Stimulated activated CD4-positive, alpha-beta T cell treated with anti-CD3 and anti-CD28 coated beads, Interleukin-15, amount 100 ng/mL, for 24 hours (primary cell): ENCODE data around the gene CHST1.
A peak's percentile ranks its signal among the peaks of the same experiment; 100 is the strongest.

Experiments used
- DNase-seq: peaks from one replicate; pipeline ENCODE4 v3.0.0-alpha.2; 2020

CHST1 gene

DNA sequence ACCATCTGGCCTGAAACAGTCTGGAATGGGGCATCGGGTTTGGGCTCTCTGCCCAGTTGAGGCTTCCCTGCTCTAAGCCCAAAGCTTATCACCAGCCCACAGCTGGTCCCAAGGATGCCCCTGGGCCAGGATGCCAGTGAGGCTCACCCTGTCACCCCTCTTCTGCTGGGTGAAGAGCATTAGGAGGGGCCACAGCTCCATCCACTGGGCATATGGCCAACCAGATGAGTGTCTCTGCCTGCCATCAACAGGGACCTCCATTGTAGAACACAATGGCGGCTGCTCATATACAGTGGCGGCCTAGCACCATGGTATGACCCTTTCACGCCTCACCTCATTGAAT, 5.6 kb downstream of the CHST1 start:
- no peak for DNase-seq

DNA sequence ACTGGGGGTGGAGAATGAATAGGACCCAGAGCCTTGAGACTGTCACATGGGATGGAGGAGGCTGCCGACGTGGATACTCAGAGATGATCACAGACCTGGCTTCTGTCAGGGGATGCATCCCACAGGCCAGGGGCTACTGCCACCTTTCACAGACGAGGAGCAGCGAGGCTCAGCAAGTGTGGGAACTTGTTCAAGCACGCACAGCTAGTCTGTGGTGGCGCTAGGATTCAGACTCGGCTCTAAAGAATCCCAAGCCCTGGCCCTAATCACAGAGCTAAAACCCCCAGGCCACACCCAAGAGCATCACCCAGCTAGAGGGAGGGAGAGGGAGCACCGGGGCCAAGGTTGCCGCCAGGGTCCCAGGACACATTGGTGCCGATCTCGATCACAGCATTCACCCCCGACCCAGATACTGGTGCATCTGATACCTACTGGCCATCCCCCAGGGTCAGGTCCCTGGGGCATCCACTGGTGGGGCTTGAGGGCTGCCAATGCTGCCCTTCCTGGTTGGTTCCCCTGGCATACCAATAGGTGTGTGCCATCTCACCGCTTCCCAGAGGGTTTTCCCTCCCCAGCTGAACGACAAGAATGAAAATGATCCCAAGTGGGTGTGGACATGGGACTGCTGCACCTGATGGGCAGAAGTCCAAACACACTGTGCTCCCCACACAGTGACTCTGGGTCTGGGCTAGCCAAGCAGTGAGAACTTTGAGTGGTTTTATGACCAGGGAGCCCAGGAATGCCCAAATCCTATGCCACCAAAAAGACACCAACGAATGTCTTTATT, 6.2 kb downstream of the CHST1 start:
- no peak for DNase-seq

DNA sequence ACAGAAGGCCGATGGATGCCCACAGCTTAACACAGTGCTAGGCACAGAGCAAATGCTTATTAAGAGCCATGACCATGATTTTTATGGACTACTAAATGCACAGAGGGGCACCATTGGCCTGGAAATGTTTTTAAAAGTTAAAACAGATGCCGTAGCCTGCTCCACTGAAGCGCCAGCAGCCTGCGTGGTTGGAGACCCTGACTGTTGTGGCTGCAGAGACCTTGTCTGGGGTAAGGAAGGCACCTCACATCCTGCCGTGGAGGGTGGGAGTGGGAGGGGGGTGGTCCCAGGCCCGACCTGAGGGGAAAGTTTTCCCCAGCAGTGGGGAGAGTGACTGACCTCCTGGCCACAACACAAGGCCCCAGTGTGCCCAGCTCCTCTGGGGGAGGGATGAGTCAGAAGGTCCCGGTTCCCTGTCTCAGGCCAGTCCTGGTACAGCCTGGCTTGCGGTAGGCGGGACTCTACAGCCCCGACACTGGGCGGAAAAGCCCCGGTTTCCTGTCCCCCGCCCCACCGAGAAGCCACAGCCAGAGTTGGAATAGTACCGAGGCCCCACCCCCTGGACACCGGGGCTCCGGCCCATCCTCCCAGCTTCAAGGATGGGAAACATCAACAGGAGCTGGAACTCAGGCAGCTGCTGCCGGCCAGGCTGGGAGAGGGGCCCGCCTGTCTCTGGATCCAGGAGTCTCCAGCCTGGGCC, 7.0 kb downstream of the CHST1 start:
- peak; percentile 31 for DNase-seq

DNA sequence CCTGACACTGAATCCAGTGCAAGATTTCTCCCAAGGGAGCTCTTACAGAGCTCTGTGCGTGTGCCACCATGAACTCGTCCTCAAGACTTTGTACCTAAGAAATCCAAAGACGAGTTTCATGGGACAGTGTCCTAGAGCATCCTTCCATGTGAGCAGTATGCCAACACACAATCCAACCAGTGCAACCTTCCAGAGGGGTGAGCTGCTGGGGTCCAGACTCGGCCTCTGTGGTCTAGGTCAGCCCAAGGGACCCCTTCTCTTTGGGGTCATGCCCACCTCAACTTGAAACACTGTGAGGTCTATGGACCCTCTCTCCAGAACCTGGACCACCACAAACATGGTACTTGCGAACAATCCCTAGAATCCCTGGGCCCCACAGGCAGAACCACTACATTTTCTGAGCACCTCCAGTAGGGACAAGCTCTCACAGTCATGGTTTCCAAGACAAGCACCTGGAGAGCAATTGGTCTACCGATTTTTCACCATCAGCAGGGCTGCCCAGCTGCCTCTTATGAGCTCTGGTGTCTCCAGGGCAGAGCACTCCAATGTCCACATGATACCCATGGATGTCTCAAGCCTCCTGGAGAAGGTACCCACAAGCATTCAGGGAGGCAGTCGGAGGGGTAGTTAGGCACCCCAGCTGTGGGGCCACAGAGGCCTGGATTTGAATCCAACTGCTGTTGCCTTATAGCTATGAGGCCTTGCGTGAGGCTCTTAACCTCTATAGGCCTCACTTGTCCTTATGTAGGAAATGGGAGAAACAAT, 7.7 kb downstream of the CHST1 start:
- no peak for DNase-seq

DNA sequence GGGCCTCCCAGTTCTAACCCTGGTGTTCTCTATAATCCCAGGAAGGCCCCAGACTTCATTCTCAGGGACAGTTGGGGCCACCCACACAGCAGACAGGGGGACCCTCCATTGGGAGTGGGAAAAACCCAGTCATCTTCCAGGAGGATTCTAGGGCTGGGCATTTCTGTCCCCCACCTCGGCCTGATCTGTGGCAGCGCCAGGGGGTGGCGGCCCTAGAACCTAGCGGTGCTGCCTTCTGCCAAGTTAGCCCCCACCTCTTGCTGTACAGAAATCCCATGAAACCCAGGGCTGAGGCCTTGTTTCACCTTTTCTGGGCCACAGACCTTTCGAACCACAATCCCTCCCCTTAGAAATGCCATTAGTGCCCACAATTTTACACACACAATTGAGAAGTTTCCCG, 9.6 kb downstream of the CHST1 start:
- no peak for DNase-seq

DNA sequence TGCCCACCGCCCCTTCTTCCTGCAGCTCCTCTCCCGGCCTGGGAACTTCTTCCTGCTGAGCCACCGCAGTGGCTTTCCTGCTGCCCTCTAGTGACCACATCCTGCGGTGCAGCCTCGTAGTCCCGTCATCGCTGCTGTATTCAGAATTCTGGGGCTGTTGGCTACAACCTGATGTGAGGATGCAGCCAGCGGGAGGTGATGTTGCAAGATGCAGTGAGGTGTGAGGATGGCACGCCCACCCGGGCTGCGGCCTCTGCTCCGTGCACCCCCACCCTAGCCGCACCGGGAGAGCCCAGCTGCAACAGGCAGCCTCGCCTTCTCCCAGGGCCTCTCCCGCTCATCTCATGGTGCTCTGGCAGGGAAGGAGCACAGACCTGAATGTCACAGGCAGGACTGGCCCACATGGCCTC, 10.1 kb downstream of the CHST1 start:
- peak; percentile 77 for DNase-seq

DNA sequence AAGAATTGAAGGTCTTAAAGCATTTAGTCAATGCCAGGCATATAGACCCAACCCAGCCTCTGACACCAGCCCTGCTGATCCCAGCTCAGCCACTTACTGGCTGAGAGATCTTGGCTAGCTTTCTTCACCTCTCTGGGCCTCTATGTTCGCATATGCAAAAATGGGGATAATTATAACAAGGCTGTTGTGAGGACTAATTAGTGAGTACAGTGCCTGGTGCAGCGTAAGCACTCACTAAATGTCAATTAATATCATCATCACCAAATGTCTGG, 10.5 kb downstream of the CHST1 start:
- no peak for DNase-seq

DNA sequence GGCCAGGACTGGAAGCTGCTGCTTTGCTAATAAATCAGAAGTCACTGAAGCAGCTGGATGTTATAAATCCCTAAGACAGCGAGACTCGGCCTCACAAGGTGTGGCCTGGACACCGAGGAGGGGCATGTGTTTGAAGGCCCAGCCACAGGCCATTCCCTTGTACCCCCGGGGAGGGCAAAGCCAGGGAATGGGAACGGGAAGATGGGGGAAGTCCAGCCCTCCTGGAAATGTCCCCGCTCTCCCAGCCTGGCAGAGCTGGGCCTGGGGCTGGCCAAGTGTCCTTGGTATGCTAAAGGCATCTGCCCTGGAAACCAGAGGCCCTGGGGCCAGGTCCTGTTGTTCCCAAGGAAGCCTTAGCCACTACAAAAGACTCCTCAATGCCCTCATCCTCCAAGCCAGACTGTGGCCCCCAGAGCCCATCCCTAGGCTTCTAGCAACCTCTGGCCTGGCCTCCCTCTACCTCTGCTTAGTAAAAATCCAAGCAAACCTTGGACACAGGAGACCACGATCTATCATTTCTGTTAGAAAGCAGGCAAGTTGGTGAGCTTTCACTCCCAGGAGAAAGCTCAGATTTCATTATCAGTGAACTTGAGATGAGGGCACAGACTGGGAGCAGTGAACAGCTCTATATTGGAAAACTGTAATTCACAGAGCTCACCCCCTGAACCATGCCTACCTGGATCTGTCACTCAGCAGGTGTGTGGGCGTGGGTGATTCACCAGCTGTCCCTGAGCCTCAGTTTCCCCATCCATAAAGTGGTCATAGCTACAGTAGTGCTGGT, 11.0 kb downstream of the CHST1 start:
- no peak for DNase-seq

DNA sequence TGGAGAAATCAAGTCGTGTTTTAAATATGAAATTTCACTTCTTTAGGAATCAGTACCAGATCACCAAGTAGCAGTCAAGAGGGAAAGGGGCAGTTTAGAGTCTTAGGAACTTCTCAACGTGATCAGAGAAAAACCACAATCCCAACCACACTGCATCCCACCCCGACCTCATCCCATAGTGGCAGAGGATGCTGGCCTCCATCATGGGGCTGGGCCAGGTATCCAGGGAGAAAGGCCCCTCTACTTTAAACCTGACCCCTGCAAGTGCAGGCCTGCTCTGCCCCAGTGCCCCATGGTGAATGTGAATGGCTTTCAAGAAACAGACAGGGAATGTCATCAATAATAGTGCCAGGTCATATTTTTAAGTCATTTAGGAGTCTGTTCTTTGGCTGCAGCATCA, 12.1 kb downstream of the CHST1 start:
- no peak for DNase-seq

DNA sequence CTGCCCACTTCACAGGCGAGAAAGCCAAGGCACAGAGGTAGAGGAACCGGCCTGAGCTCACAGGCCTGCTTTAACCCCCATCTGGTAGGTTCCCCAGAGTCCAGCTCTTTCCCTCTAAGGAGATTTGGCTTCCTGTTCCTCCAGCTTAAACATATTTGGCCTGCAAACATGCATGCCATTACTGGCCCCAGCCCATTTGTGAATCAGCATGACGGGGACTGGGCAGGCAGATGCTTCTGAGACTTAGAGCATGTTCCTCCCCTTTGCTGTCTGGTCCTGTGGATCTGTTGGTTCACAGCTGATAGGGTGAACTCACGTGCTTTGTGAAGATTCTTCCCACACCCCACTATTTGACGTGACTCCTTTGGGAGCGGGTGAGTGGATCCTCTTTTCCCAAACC, 12.6 kb downstream of the CHST1 start:
- no peak for DNase-seq

DNA sequence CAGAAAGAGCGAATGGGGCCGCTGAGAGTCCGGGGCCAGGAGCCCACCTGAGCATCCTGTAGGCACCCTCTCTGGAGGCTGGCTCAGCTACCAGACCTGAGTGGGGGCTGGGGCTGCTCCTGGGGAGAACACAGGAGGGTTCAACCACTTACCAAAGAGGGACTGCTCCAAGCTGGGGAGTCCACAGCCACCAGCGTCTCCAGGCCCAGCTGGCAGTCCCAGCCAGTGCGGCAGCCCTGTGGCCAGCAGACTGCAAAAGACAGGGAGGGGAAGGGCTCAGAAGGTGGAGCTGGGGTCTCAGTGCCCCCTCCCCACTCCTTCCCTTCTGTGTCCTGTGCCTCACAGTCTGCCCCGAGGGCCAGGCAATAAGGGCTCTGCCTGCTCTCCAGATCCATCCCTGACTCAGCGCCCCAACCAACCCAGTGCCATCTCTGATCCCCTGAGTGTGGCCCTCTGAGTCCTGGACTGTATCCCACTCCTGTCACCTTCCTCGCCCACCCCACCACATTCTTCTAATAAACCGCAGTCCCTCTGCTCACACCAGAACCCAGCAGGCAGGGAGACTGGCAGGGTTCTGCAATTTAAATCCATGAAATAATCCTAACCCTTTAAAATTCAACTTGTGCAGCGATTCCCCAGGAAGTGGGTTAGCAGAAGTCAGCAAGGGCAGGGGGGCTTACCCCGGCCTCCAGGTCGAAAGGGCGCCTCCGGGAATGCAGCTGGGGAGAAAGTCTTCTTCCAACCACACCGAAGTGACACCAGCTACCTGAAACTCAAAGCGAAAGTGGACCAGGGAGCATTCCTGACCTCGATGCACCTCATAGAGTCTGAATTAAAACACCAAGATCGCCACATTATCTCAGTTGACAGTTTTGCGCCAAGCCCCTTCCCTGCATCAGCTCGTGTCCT, 13.3 kb downstream of the CHST1 start:
- DNase-seq = no peak

DNA sequence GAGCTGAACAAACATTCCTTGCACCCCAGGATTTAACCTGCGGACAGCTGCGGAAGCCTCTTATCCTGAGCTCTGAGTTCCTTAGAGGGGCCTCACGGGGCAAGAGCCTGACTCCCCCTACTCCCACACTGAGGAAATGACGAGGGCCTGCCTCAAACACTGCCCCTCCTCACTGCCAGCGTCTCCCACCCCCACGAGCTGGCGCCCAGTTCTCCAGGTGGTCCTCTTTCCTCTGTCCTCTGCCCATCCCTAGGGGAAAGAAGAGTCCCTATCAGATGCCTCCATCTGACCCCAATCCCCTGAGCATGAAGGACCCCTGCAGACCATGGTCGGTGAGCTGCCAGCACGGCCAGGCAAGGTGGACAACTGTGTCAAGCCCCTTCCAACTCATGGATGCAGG, 14.3 kb downstream of the CHST1 start:
- no peak for DNase-seq

DNA sequence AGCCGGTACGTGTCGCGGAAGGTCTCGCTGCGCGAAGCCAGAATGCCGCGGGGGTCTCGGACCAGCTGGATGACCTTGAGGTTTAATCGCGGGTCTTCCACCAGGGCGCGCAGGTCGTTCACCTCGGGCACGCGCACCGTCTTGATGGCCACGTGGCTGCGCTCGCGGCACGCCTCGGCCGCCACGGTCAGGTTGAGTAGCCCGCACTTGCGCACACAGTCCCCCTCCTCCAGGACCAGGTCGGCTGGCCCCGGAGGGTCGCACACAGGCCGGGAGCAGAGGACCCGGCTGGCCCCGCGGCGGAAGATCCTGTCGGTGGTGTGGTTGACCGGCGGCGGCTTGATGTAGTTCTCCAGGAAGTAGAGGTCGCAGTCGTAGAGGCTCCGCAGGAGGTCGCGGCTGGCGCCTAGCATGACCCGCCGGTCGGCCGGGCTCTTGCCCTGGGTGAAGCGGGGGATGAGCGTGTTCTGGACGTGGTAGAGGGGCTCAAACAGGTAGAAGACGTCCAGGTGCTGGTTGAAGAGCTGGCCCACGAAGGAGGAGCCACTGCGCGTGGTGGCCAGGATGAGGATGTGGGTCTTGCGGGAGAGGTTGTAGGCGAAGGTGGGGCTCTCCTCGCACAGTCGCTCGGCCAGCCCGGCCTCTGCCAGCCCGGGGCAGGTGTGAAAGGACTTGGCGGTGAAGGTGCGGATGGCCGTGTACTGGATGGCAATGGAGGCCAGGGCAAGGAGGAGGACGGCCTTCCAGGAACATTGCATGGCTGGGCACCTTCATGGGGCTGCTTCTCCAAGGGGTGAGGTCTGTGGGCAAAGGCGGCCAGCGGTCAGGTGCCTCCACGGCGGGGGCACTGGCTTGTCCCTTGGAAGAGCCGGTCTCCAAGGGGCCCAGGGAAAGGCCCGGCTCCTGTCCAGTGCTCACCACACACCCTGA, 15.0 kb downstream of the CHST1 start:
- DNase-seq = no peak

DNA sequence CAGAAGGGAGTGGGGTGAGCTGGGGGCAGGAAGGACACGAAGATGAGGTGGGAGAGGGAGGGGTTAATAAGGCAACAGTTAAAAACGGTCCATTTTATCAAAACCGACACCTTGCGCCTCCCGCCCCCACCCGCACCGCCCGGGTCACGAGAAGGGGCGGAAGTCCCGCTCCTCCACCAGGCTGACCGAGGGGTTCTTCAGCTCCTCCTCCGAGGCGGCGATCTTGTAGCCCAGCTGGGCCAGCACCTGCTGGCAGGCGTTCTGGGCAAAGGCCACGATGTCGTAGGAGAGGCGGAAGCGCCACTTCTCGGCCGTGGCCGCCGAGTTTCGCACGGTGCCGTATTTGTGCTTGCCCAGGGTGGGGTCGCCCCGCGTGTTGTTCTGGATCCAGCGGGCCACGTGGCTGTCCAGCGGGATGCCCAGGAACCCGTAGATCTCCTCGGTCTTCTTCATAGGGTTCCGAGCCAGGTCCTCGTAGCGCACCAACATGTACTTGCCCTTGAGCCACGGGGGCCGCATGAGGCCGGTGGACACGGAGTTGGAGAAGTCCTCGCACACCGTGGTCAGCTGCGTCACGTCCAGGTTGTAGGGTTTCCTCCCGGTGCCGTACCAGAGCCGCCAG, 15.8 kb downstream of the CHST1 start:
- DNase-seq = no peak

DNA sequence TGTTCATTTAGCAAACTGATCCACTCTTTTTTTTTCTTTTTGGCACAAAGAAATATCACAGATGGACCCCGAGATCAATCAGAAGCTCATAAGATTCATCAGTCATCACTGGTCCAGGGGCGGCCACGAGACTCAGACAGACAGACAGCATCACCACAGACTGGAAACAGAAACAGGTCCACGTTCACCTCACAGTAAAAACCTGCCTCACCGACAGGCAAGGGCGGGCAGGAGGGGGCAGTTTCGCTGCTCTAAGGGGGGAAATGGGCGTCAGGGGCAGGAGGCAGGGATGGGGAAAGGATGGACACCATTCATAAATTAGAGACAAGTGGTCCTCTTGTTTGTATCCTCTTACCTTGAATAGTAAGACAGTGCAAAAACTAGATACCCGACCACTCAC, 16.5 kb downstream of the CHST1 start:
- DNase-seq = no peak

DNA sequence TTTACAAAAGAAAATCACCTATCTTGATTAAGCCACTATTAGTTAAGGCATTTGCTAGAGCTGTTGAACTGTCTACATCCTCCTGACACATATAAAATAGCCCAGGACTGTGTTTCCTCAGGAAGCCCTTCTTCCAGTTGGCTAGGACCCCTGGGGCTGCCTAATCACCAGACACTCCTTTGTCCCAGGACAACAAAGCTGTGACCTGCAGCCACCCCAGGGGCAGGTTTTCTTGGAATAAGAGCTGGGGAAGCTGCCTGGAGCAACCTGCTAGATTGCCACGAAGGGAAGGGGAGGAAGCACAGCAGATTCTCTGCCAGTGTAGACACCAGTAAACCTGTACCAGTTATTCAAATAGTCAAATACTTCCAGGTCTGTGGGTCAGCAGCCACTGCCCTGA, 17.6 kb downstream of the CHST1 start:
- DNase-seq = no peak

DNA sequence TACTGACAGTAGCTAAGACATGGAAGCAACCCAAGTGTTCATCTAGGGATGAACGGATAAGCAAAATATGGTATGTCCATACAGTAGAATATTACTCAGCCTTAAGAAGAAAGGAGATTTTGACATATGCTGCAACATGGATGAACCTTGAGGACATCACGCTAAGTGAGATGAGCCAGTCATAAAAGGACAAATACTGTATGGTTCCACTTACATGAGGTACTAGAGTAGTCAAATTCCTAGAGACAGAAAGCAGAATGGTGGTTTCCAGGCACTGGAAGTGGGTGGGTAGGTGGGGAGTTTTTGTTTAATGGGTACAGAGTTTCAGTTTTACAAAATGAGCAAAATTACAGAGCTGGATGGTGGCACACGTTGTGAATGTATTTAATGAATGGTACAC, 18.1 kb downstream of the CHST1 start:
- DNase-seq = no peak

DNA sequence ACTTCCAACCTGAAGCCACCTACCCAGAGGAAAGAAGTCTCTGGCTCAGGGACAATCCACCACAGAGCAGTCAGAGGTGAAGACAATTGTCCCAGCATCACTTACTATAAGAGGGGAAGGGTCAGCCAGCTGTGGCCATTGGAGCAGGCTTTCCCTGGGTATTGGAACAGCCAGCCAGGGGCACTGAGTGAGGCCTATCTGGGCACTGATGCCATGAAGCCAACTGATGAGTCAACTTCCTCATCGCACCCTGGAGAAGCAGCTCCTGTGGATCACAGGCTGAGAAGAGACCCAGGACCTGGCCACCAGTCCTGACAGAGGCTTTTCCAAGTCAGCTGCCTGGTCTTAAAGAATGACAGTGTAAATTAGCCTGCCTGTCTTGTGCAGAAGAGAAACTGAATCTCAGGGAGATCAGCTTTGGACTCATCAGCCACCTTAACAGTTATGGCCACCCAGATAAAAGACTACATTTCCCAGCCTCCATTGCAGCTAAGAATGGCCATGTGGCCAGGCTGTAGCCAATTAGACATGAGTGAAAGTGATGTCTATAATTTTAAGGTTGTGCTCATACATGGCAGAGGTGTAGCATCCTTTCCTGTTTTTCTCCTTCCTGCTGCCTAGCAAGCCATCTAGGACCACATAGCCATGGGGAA, 19.0 kb downstream of the CHST1 start:
- no peak for DNase-seq

DNA sequence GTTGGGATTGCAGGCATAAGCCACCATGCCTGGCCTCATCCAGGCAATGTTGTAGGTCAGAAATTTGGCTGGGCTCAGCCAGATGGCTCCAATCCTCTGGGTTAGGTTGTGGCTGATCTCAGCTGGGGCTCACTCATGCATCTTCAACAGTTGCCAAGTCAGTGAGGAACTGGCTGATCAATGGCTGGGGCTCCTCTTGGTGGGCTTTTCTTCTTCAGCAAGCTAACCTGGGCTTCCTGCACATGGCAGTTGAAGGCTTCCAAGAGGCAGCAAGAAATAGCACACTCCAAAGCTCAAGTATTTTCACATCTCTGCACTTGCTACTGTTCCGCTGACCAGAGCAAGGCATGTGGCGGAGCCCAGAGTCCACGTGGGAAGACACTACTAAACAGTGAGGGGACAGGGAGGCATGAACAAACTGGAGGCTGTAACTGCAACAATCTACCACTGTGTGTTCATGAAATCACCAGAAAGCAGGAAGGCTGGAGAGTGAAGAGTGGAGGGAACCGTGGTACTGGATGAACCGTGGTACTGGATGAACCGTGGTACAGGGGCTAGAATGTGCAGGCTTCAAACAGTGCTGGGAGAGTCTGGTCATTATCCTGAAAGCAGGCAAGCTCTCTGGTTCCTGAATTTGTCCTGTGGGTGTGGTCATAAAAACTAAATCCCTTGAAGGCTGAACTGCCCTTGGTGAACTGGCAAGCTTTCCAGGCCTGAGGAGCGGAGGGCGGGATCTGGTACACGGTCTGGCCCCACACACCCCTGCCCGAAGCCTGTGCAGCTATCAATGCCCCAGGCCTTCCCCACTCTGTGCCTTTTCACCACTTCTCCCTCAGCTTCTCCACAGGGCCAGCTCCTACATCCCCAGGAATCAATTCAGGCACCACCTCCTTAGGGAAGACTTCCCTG, 20.2 kb downstream of the CHST1 start:
- no peak for DNase-seq
